HepG2 (cell line): ENCODE results near the gene UNG. TPM values are rescaled to one million over a fixed set of nuclear protein-coding genes. Genes with fewer than 3 reads are reported as not detected.

Experiments
- AKAP8 ChIP-seq: sonication (generic); formaldehyde crosslinking; IDR thresholded peaks from 2 replicates; pipeline ENCODE4 v1.5.1; 2020; ENCODE audit warnings: mild to moderate bottlenecking, missing genetic modification reagents
- BORCS8-MEF2B ChIP-seq: sonication (generic); formaldehyde crosslinking; IDR thresholded peaks from 2 replicates; pipeline ENCODE4 v1.8.0; 2022; ENCODE audit warnings: mild to moderate bottlenecking, missing genetic modification reagents
- ESRRA ChIP-seq: sonication (generic); formaldehyde crosslinking; IDR thresholded peaks from 2 replicates; pipeline ENCODE4 v1.5.1; 2020; ENCODE audit warnings: mild to moderate bottlenecking, low read depth, missing genetic modification reagents
- HNRNPH1 ChIP-seq: fragments of 200-400 bp; formaldehyde crosslinking; optimal IDR thresholded peaks from 2 replicates; pipeline ENCODE3; 2017; ENCODE audit warnings: mild to moderate bottlenecking, low read depth, low read length
- NAIF1 ChIP-seq: sonication (generic); formaldehyde crosslinking; IDR thresholded peaks from 2 replicates; pipeline ENCODE4 v1.5.0; 2020; ENCODE audit warnings: mild to moderate bottlenecking, missing genetic modification reagents, borderline replicate concordance
- NFIB ChIP-seq: sonication (generic); formaldehyde crosslinking; IDR thresholded peaks from 2 replicates; pipeline ENCODE4 v1.9.0; 2021; ENCODE audit warnings: missing genetic modification reagents, mild to moderate bottlenecking, borderline replicate concordance
- NR2F2 ChIP-seq: IDR thresholded peaks from 2 replicates; pipeline ENCODE4 v1.6.1; 2012; ENCODE audit warnings: low read depth, inconsistent platforms, borderline replicate concordance
- PAX8 ChIP-seq: sonication (generic); formaldehyde crosslinking; IDR thresholded peaks from 2 replicates; pipeline ENCODE4 v1.8.0; 2022; ENCODE audit warnings: mild to moderate bottlenecking, missing genetic modification reagents, borderline replicate concordance
- RAD51 ChIP-seq: fragments of 450-650 bp; IDR thresholded peaks from 2 replicates; pipeline ENCODE4 v1.6.1; 2016; ENCODE audit warnings: borderline replicate concordance
- SKI ChIP-seq: fragments of 450-650 bp; IDR thresholded peaks from one replicate; pipeline ENCODE4 v1.6.1; 2018; ENCODE audit warnings: mild to moderate bottlenecking; ENCODE audit not compliant: partially characterized antibody
- SOX5 ChIP-seq: IDR thresholded peaks from 2 replicates; pipeline ENCODE4 v1.6.1; 2016; ENCODE audit warnings: borderline replicate concordance
- ZFAT ChIP-seq: sonication (generic); formaldehyde crosslinking; conservative IDR thresholded peaks from 2 replicates; pipeline ENCODE4 v1.8.1; 2023; ENCODE audit warnings: missing genetic modification reagents, inconsistent platforms
- ZNF232 ChIP-seq: sonication (generic); formaldehyde crosslinking; IDR thresholded peaks from 2 replicates; pipeline ENCODE4 v1.4.0; 2020; ENCODE audit warnings: missing genetic modification reagents, borderline replicate concordance
- ZNF326 ChIP-seq: sonication (generic); formaldehyde crosslinking; IDR thresholded peaks from 2 replicates; pipeline ENCODE4 v1.4.0; 2020; ENCODE audit warnings: missing genetic modification reagents, borderline replicate concordance
- ZNF543 ChIP-seq: sonication (generic); formaldehyde crosslinking; IDR thresholded peaks from 2 replicates; pipeline ENCODE4 v1.4.0; 2020; ENCODE audit warnings: mild to moderate bottlenecking, missing genetic modification reagents
- ZNF589 ChIP-seq: sonication (generic); formaldehyde crosslinking; conservative IDR thresholded peaks from 2 replicates; pipeline ENCODE4 v1.8.0; 2022; ENCODE audit warnings: mild to moderate bottlenecking, moderate library complexity, missing genetic modification reagents
- ZNF781 ChIP-seq: sonication (generic); formaldehyde crosslinking; IDR thresholded peaks from 2 replicates; pipeline ENCODE4 v1.5.1; 2020; ENCODE audit warnings: borderline replicate concordance, mild to moderate bottlenecking, missing genetic modification reagents; ENCODE audit errors: not compliant biosample characterization
- polyA plus RNA-seq, 8 experiments: library from polyadenylated mRNA; depleted of rRNA in 3 of 8; stranded (reverse) in 7 of 8; unstranded in 1 of 8; fragments of >200 nt; fragmentation: Illumina TruSeq in 4 of 8; extraction: Trizol in 4 of 8; gene quantifications; 2 replicates each; pipeline versions ENCODE4 v1.2.1 to v1.2.3, GENCODE V29; 2011 to 2016; ENCODE audit warnings: low read depth in 4 of 8, missing spikeins in 1 of 8, mixed read lengths in 1 of 8; ENCODE audit not compliant: insufficient read depth in 1 of 8
- total RNA-seq, 5 experiments: library from RNA; depleted of rRNA; stranded (reverse); fragments of >200 nt; fragmentation: Illumina TruSeq; extraction: Trizol; gene quantifications; 2 replicates each; pipeline ENCODE4 v1.2.3, GENCODE V29; 2016; ENCODE audit warnings: low read depth in 1 of 5
- TF ChIP-seq, protein P1 (sequence below): sonication (generic); formaldehyde crosslinking; IDR thresholded peaks from 2 replicates; pipeline ENCODE4 v1.5.1; 2020; ENCODE audit warnings: mild to moderate bottlenecking, moderate library complexity, missing genetic modification reagents
- TF ChIP-seq, protein P2 (sequence below): sonication (generic); formaldehyde crosslinking; IDR thresholded peaks from 2 replicates; pipeline ENCODE4 v1.4.0; 2020; ENCODE audit warnings: missing genetic modification reagents
- TF ChIP-seq, protein P3 (sequence below): sonication (generic); formaldehyde crosslinking; IDR thresholded peaks from 2 replicates; pipeline ENCODE4 v1.5.0; 2020; ENCODE audit warnings: mild to moderate bottlenecking, low read depth, missing genetic modification reagents, borderline replicate concordance
- TF ChIP-seq, protein P4 (sequence below): sonication (generic); formaldehyde crosslinking; IDR thresholded peaks from 2 replicates; pipeline ENCODE4 v1.4.0; 2020; ENCODE audit warnings: mild to moderate bottlenecking, missing genetic modification reagents, borderline replicate concordance
- TF ChIP-seq, protein P5 (sequence below): sonication (generic); formaldehyde crosslinking; IDR thresholded peaks from 2 replicates; pipeline ENCODE4 v1.5.0; 2020; ENCODE audit warnings: missing genetic modification reagents

The UNG gene
- total and polyA plus RNA-seq, 2 of the 13 experiments (the other 11 are each of a cell fraction or from before 2014, with no cell fraction given), result 23.3 to 114 TPM

DNA sequence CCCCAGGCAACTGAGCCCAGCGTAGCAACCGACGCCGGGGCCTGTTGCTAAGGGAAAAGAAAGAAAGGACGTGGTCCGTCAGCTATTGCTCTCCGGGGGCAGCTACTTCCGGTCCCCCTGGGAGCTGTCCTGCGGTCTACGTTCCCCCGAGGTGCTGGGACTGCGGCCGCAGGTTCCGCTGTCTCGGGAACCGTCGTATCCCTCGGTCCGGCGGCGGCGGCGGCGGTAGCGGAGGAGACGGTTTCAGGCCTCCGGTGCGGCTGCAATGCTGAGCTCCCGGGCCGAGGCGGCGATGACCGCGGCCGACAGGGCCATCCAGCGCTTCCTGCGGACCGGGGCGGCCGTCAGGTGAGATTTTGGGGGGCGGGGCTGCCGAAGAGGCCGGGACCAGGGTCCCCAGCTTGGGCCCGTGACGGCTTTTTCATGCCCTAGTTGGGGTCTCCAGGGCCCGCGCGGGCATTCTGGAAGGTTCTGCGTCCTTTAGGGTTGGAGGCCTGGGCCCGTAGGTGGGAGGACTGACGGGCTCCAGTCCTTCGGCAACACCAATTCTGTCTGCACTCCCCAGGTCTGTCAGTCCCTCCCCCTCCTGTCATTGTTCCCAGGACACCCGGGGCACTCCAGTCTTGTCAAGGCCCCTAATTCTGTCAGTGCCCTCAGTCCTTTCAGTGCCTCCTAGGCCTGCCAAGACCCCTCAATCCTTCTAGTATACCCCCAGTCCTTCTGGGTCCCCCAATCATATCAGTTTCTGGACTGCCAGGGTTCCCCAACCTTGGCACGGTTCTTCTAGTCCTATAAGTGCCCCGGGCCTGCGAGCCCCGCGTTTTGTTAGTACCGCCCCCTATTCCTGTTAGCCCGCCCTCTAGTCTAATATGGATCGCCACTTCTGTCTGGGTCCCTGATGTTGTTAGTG, 44.7 kb upstream of the UNG start, which contains the start of gene USP30 (continued):
- TF ChIP-seq SKI (peak; percentile 84), HNRNPH1 (no peak), AKAP8 (CRISPR knock-in tag) (no peak), NAIF1 (CRISPR knock-in tag) (no peak), ZNF589 (peak; percentile 72), ESRRA (0 out of 2 replicates have a peak, but pooled peaks have one; percentile 43), RAD51 (no peak), ZNF232 (CRISPR knock-in tag) (peak; percentile 74; the same call in 1 of the 2 replicates), PAX8 (CRISPR knock-in tag) (0 out of 2 replicates have a peak, but pooled peaks have one; percentile 48), BORCS8-MEF2B (CRISPR knock-in tag) (peak; percentile 85; the same call in 1 of the 2 replicates), NR2F2 (no peak; the same call in 1 of the 2 replicates), SOX5 (CRISPR knock-in tag) (peak; percentile 44; the same call in 1 of the 2 replicates), NFIB (no peak), ZNF326 (CRISPR knock-in tag) (no peak), ZNF543 (CRISPR knock-in tag) (0 out of 2 replicates have a peak, but pooled peaks have one; percentile 47), ZNF781 (peak; percentile 34), ZFAT (no peak)
- TF ChIP-seq, protein P1, sequence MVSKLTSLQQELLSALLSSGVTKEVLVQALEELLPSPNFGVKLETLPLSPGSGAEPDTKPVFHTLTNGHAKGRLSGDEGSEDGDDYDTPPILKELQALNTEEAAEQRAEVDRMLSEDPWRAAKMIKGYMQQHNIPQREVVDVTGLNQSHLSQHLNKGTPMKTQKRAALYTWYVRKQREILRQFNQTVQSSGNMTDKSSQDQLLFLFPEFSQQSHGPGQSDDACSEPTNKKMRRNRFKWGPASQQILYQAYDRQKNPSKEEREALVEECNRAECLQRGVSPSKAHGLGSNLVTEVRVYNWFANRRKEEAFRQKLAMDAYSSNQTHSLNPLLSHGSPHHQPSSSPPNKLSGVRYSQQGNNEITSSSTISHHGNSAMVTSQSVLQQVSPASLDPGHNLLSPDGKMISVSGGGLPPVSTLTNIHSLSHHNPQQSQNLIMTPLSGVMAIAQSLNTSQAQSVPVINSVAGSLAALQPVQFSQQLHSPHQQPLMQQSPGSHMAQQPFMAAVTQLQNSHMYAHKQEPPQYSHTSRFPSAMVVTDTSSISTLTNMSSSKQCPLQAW, result peak; percentile 84
- TF ChIP-seq, protein P2, sequence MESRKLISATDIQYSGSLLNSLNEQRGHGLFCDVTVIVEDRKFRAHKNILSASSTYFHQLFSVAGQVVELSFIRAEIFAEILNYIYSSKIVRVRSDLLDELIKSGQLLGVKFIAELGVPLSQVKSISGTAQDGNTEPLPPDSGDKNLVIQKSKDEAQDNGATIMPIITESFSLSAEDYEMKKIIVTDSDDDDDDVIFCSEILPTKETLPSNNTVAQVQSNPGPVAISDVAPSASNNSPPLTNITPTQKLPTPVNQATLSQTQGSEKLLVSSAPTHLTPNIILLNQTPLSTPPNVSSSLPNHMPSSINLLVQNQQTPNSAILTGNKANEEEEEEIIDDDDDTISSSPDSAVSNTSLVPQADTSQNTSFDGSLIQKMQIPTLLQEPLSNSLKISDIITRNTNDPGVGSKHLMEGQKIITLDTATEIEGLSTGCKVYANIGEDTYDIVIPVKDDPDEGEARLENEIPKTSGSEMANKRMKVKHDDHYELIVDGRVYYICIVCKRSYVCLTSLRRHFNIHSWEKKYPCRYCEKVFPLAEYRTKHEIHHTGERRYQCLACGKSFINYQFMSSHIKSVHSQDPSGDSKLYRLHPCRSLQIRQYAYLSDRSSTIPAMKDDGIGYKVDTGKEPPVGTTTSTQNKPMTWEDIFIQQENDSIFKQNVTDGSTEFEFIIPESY (CRISPR knock-in tag), result peak; percentile 64
- TF ChIP-seq, protein P3, sequence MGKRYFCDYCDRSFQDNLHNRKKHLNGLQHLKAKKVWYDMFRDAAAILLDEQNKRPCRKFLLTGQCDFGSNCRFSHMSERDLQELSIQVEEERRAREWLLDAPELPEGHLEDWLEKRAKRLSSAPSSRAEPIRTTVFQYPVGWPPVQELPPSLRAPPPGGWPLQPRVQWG (CRISPR knock-in tag), result no peak
- TF ChIP-seq, protein P4, sequence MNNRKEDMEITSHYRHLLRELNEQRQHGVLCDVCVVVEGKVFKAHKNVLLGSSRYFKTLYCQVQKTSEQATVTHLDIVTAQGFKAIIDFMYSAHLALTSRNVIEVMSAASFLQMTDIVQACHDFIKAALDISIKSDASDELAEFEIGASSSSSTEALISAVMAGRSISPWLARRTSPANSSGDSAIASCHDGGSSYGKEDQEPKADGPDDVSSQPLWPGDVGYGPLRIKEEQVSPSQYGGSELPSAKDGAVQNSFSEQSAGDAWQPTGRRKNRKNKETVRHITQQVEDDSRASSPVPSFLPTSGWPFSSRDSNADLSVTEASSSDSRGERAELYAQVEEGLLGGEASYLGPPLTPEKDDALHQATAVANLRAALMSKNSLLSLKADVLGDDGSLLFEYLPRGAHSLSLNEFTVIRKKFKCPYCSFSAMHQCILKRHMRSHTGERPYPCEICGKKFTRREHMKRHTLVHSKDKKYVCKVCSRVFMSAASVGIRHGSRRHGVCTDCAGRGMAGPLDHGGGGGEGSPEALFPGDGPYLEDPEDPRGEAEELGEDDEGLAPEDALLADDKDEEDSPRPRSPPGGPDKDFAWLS (CRISPR knock-in tag), result no peak
- TF ChIP-seq, protein P5, sequence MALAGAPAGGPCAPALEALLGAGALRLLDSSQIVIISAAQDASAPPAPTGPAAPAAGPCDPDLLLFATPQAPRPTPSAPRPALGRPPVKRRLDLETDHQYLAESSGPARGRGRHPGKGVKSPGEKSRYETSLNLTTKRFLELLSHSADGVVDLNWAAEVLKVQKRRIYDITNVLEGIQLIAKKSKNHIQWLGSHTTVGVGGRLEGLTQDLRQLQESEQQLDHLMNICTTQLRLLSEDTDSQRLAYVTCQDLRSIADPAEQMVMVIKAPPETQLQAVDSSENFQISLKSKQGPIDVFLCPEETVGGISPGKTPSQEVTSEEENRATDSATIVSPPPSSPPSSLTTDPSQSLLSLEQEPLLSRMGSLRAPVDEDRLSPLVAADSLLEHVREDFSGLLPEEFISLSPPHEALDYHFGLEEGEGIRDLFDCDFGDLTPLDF, result peak; percentile 47
